Spinal cord (tissue), 10 donors: ENCODE data around the gene MORN1. TPM values are rescaled to one million over a fixed set of nuclear protein-coding genes. Genes with fewer than 3 reads are reported as not detected.
"Not testable (repeated sequence)": the region's sequence is repeated elsewhere in the genome, so short reads cannot be mapped to it uniquely, and the experiment has no call there.

Experiments
- DNase-seq, 6 donors: peaks; one replicate each; pipeline versions ENCODE4 v3.0.0 to v3.0.0-alpha.2; 2013 to 2015; ENCODE audit warnings: low spot score in 6 of 6, low read depth in 4 of 6
- H3K27ac ChIP-seq: one replicate; pipeline ENCODE4 v1.5.1; 2013; ENCODE audit warnings: low read depth, low read length, control low read depth
- H3K27me3 ChIP-seq: one replicate; pipeline ENCODE4 v1.6.1; 2013; ENCODE audit warnings: low read length; ENCODE audit not compliant: control insufficient read depth, insufficient read depth
- H3K36me3 ChIP-seq: one replicate; pipeline ENCODE4 v1.6.1; 2013; ENCODE audit warnings: low read length; ENCODE audit not compliant: control insufficient read depth, insufficient read depth
- H3K4me1 ChIP-seq: one replicate; pipeline ENCODE4 v1.6.1; 2013; ENCODE audit warnings: low read length; ENCODE audit not compliant: control insufficient read depth, insufficient read depth
- H3K4me3 ChIP-seq: one replicate; pipeline ENCODE4 v1.5.1; 2013; ENCODE audit warnings: low read depth, low read length, control low read depth
- H3K9me3 ChIP-seq: one replicate; pipeline ENCODE4 v1.6.1; 2013; ENCODE audit warnings: low read length; ENCODE audit not compliant: control insufficient read depth, insufficient read depth
- WGBS: methylation state at CpG from one replicate; pipeline ENCODE4 v1.1.5; 2013; ENCODE audit warnings: missing lambda C conversion rate; ENCODE audit not compliant: insufficient coverage; 5-methylcytosine and 5-hydroxymethylcytosine counted together
- long read RNA-seq, 4 donors: transcript quantifications; one replicate each; lab custom pipeline, GENCODE V29; 2026
- polyA plus RNA-seq, 2 donors: library from polyadenylated mRNA; unstranded; fragments of 120-200 nt; gene quantifications; one replicate each; pipeline ENCODE4 v1.2.1, GENCODE V29; 2013; ENCODE audit not compliant: insufficient read length in 2 of 2
- total RNA-seq, 2 donors: library from RNA; depleted of rRNA in 1 of 2; stranded (reverse); fragments of 120-200 nt in 1 of 2; fragments of >200 nt in 1 of 2; gene quantifications; one replicate each; pipeline versions ENCODE4 v1.2.3 to v1.2.4, GENCODE V29; 2013 to 2014
- donor health status: healthy.

MORN1 gene
- 10 to 100 TPM in 1 of 2 donors, 1 to 10 TPM in 1; 8.4 to 17.5 TPM for total RNA-seq
- 10 to 100 TPM; 10.6 to 15.0 TPM for polyA plus RNA-seq
- long read RNA-seq, donor 1, partial matches to known transcripts, result 0 of 3 reads
- long read RNA-seq, donor 1, other reads (novel, unspliced or antisense), result 0 of 3 reads
- long read RNA-seq, donor 2, partial matches to known transcripts, result 0 of 2 reads
- long read RNA-seq, donor 2, other reads (novel, unspliced or antisense), result 0 of 2 reads
- long read RNA-seq, donor 3, result 0 reads
- long read RNA-seq, donor 4, transcript MORN1-210 (1 exons, 3,138 nt), result major isoform, 5 of 5 reads
- long read RNA-seq, donor 4, partial matches to known transcripts, result 0 of 5 reads
- long read RNA-seq, donor 4, other reads (novel, unspliced or antisense), result 0 of 5 reads

- Histone ChIP-seq H3K4me3 (peak within 1 kb of the TSS; percentile 56), H3K9me3 (no peaks in the 10 kb centered on the region), H3K36me3 (peaks cover 59% of the 10 kb centered on the region), H3K27me3 (no peaks in the 10 kb centered on the region), H3K4me1 (peaks cover 28% of the 10 kb centered on the region), H3K27ac (no peak within 1 kb of the TSS)
- under 1% methylated on average over 103 of the region's 103 CpGs for WGBS
- peak; percentile 94 to 100 (median 97) for DNase-seq
These were observed at the start of gene MORN1, which contains the start of gene RER1 for GRCh38 chr1:2391041-2391930. MORN1 (minus strand) TSS chr1:2391554; CDS start chr1:2391533, 21 bp downstream. RER1 (plus strand) TSS chr1:2391841; CDS start chr1:2395791, 3,950 bp downstream.

- not testable (repeated sequence) for DNase-seq, H3K27ac ChIP-seq, H3K36me3 ChIP-seq, H3K4me3 ChIP-seq, H3K9me3 ChIP-seq
- WGBS, result 94% methylated on average over 14 of the region's 23 CpGs
- Histone ChIP-seq H3K27me3 (peaks cover 21% of the 10 kb centered on the region), H3K4me1 (peaks cover 56% of the 10 kb centered on the region)
These were observed 49.0 kb upstream of the MORN1 start for GRCh38 chr1:2440346-2440745.

GRCh38 chr1:2439369-2439768, 48.0 kb upstream of the MORN1 start:
- Histone ChIP-seq H3K27ac (no peak overlapping the region), H3K27me3 (peaks cover 19% of the 10 kb centered on the region), H3K4me1 (peaks cover 50% of the 10 kb centered on the region), H3K4me3 (no peak overlapping the region), H3K36me3 (peaks cover 2% of the 10 kb centered on the region), H3K9me3 (no peaks in the 10 kb centered on the region)
- WGBS, result 81% methylated on average over 15 of the region's 15 CpGs
- no peak for DNase-seq

GRCh38 chr1:2438641-2439040, 47.3 kb upstream of the MORN1 start:
- Histone ChIP-seq H3K9me3 (no peaks in the 10 kb centered on the region), H3K27ac (no peak overlapping the region), H3K4me3 (no peak overlapping the region), H3K4me1 (peaks cover 52% of the 10 kb centered on the region), H3K27me3 (peaks cover 17% of the 10 kb centered on the region), H3K36me3 (peaks cover 2% of the 10 kb centered on the region)
- no peak for DNase-seq
- 93% methylated on average over 12 of the region's 14 CpGs for WGBS

GRCh38 chr1:2438038-2438437, 46.7 kb upstream of the MORN1 start:
- Histone ChIP-seq H3K4me3 (no peak overlapping the region), H3K27me3 (peaks cover 14% of the 10 kb centered on the region), H3K9me3 (no peaks in the 10 kb centered on the region), H3K27ac (no peak overlapping the region), H3K4me1 (peaks cover 54% of the 10 kb centered on the region), H3K36me3 (peaks cover 2% of the 10 kb centered on the region)
- peak in 2 of 6 donors; percentile 54 to 91 for DNase-seq
- 29% methylated on average over 15 of the region's 15 CpGs for WGBS

GRCh38 chr1:2437617-2438016, 46.3 kb upstream of the MORN1 start:
- Histone ChIP-seq H3K36me3 (peaks cover 2% of the 10 kb centered on the region), H3K9me3 (no peaks in the 10 kb centered on the region), H3K4me3 (no peak overlapping the region), H3K4me1 (peaks cover 54% of the 10 kb centered on the region), H3K27me3 (peaks cover 10% of the 10 kb centered on the region), H3K27ac (no peak overlapping the region)
- no peak for DNase-seq
- 79% methylated on average over 15 of the region's 15 CpGs for WGBS

- 84% methylated on average over 6 of the region's 7 CpGs for WGBS
- peaks cover 8% of the 10 kb centered on the region for H3K27me3 ChIP-seq
- H3K4me1 ChIP-seq, result peaks cover 54% of the 10 kb centered on the region
- H3K36me3 ChIP-seq, result peaks cover 2% of the 10 kb centered on the region
- DNase-seq, result no peak
- no peak overlapping the region for H3K4me3 ChIP-seq
- H3K27ac ChIP-seq, result no peak overlapping the region
- H3K9me3 ChIP-seq, result no peaks in the 10 kb centered on the region
These were observed 45.5 kb upstream of the MORN1 start for GRCh38 chr1:2436876-2437275.

GRCh38 chr1:2435746-2436355, 44.5 kb upstream of the MORN1 start:
- Histone ChIP-seq H3K27ac (no peak overlapping the region), H3K4me3 (no peak overlapping the region), H3K27me3 (peaks cover 8% of the 10 kb centered on the region), H3K36me3 (peaks cover 2% of the 10 kb centered on the region), H3K9me3 (no peaks in the 10 kb centered on the region), H3K4me1 (peaks cover 54% of the 10 kb centered on the region)
- DNase-seq, result no peak
- WGBS, result 100% methylated on average over 1 of the region's 2 CpGs

- Histone ChIP-seq H3K36me3 (peaks cover 1% of the 10 kb centered on the region), H3K4me3 (no peak overlapping the region), H3K27ac (no peak overlapping the region), H3K9me3 (no peaks in the 10 kb centered on the region), H3K27me3 (peaks cover 8% of the 10 kb centered on the region), H3K4me1 (peaks cover 56% of the 10 kb centered on the region)
- no peak for DNase-seq
- WGBS, result 87% methylated on average over 9 of the region's 9 CpGs
These were observed 43.7 kb upstream of the MORN1 start for GRCh38 chr1:2435091-2435490.
